OCI-LY7 (cell line): ENCODE results near the gene SIPA1L3. TPM values are rescaled to one million over a fixed set of nuclear protein-coding genes. Genes with fewer than 3 reads are reported as not detected.
"Not testable (repeated sequence)": the region's sequence is repeated elsewhere in the genome, so short reads cannot be mapped to it uniquely, and the experiment has no call there.

Experiments used
- BruUV-seq: library from RNA; stranded (reverse); fragments of 400-500 nt; replicated peaks from 2 replicates; lab custom pipeline; 2021; lab: Mats Ljungman, UMichigan
- CTCF ChIA-PET: fragments of 300-600 bp; sonication (Branson Sonifier 250); formaldehyde crosslinking; loops from one replicate; lab custom pipeline; 2022; ENCODE audit warnings: antibody characterized with exemption; ENCODE audit not compliant: unreplicated experiment; lab: Charles Lee
- POLR2A ChIA-PET: fragments of 300-600 bp; sonication (Branson Sonifier 250); formaldehyde crosslinking; loops from one replicate; lab custom pipeline; 2022; ENCODE audit warnings: antibody characterized with exemption; lab: Charles Lee
- DNase-seq: peaks from one replicate; pipeline ENCODE4 v3.0.0-alpha.2; 2015; ENCODE audit warnings: low spot score
- H2AFZ ChIP-seq: fragments of 200-600 bp; sonication (generic), shearing (Covaris generic); 2 replicates; pipeline ENCODE4 v1.6.1; 2014; ENCODE audit warnings: mild to moderate bottlenecking, antibody characterized with exemption, low read length, moderate library complexity
- H3K27ac ChIP-seq: fragments of 200-600 bp; sonication (generic); 2 replicates; pipeline ENCODE4 v1.5.1; 2014; ENCODE audit warnings: mixed run types, low read depth, mild to moderate bottlenecking, moderate library complexity, low read length, inconsistent platforms; ENCODE audit not compliant: poor library complexity, severe bottlenecking
- H3K36me3 ChIP-seq: fragments of 200-600 bp; sonication (generic); 2 replicates; pipeline ENCODE4 v1.6.1; 2014; ENCODE audit warnings: mild to moderate bottlenecking, antibody characterized with exemption, low read length, moderate library complexity, mixed read lengths; ENCODE audit not compliant: insufficient read depth
- H3K4me1 ChIP-seq: fragments of 200-600 bp; sonication (generic); 2 replicates; pipeline ENCODE4 v1.5.1; 2014; ENCODE audit warnings: mild to moderate bottlenecking, low read length; ENCODE audit not compliant: insufficient read depth, poor library complexity, severe bottlenecking
- H3K4me2 ChIP-seq: fragments of 200-600 bp; sonication (generic); 2 replicates; pipeline ENCODE4 v1.6.1; 2014; ENCODE audit warnings: mild to moderate bottlenecking, low read length
- H3K4me3 ChIP-seq: fragments of 200-600 bp; sonication (generic); 2 replicates; pipeline ENCODE4 v1.5.1; 2014; ENCODE audit warnings: mild to moderate bottlenecking, low read depth, low read length; ENCODE audit not compliant: poor library complexity, severe bottlenecking
- H3K79me2 ChIP-seq: fragments of 200-600 bp; sonication (generic); 2 replicates; pipeline ENCODE4 v1.6.1; 2016; ENCODE audit warnings: low read depth, mild to moderate bottlenecking, low read length, moderate library complexity, mixed read lengths; ENCODE audit not compliant: insufficient read depth
- H3K9me2 ChIP-seq: fragments of 200-600 bp; sonication (generic); 2 replicates; pipeline ENCODE4 v1.6.1; 2016; ENCODE audit warnings: mild to moderate bottlenecking, low read length, mixed read lengths; ENCODE audit not compliant: insufficient read depth
- H3K9me3 ChIP-seq: fragments of 200-600 bp; sonication (generic); 2 replicates; pipeline ENCODE4 v1.6.1; 2014; ENCODE audit warnings: mild to moderate bottlenecking, mixed run types, low read length, mixed read lengths
- H4K20me1 ChIP-seq: fragments of 200-600 bp; sonication (generic); 2 replicates; pipeline ENCODE4 v1.6.1; 2014; ENCODE audit warnings: mild to moderate bottlenecking, antibody characterized with exemption, low read length, moderate library complexity, mixed read lengths; ENCODE audit not compliant: insufficient read depth
- EZH2phosphoT487 ChIP-seq: fragments of 200-600 bp; sonication (generic); IDR thresholded peaks from 2 replicates; pipeline ENCODE4 v1.6.1; 2018; ENCODE audit warnings: low read depth, borderline replicate concordance, mild to moderate bottlenecking, mixed run types, antibody characterized with exemption, low read length, moderate library complexity, mixed read lengths
- intact Hi-C: fragments of 100-400 bp; cut with micrococcal nuclease; formaldehyde crosslinking; loops from one replicate; pipeline ENCODE4 v1.10.0; 2022; ENCODE audit not compliant: unreplicated experiment
- total RNA-seq, 2 experiments: library from RNA; depleted of rRNA in 1 of 2; stranded (reverse); fragments of >200 nt in 1 of 2; shearing (Covaris generic) in 1 of 2; gene quantifications; 2 replicates each; pipeline ENCODE4 v1.2.3, GENCODE V29; 2014 to 2022
- TF ChIP-seq, protein P1 (sequence below): fragments of 200-600 bp; sonication (generic); conservative IDR thresholded peaks from 2 replicates; pipeline ENCODE4 v1.5.1; 2014; ENCODE audit warnings: mild to moderate bottlenecking, antibody characterized with exemption, low read length, moderate library complexity, mixed read lengths

Gene SIPA1L3
- total RNA-seq, 2 experiments from 2014 or later: 21.2 to 84.4 TPM

DNA sequence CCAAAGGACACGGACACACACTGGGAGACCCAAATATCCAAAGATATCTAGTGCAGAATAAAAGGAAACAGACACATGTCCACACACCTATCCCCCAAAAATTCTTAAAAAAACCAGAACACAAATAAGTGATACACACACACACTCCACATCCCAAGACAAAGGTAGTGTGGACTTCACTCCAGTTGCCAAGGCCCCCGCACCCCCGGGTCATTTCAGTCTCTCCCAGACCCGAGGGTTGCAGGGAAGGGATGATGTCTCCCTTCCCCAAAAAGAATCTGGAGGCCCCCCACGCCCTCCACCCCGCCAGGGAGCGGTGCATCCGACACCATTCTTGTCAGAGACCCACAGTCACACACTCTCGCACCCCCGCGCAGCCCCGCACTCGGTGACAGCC is 316.6 kb downstream of the SIPA1L3 start:
- CTCF ChIA-PET: no interaction called here
- BruUV-seq: no TSS peak
- Histone ChIP-seq H3K4me3 (peak overlapping the region; percentile 76), H3K27ac (no peak overlapping the region), H2AFZ (peak overlapping the region; percentile 77), H3K9me3 (no peaks in the 10 kb centered on the region), H4K20me1 (no peaks in the 10 kb centered on the region), H3K79me2 (no peaks in the 10 kb centered on the region), H3K36me3 (no peaks in the 10 kb centered on the region), H3K9me2 (no peaks in the 10 kb centered on the region), H3K4me1 (peaks cover 21% of the 10 kb centered on the region), H3K4me2 (peak overlapping the region; percentile 74)
- POLR2A ChIA-PET: no interaction called here
- no peak for DNase-seq
- TF ChIP-seq, protein P1, sequence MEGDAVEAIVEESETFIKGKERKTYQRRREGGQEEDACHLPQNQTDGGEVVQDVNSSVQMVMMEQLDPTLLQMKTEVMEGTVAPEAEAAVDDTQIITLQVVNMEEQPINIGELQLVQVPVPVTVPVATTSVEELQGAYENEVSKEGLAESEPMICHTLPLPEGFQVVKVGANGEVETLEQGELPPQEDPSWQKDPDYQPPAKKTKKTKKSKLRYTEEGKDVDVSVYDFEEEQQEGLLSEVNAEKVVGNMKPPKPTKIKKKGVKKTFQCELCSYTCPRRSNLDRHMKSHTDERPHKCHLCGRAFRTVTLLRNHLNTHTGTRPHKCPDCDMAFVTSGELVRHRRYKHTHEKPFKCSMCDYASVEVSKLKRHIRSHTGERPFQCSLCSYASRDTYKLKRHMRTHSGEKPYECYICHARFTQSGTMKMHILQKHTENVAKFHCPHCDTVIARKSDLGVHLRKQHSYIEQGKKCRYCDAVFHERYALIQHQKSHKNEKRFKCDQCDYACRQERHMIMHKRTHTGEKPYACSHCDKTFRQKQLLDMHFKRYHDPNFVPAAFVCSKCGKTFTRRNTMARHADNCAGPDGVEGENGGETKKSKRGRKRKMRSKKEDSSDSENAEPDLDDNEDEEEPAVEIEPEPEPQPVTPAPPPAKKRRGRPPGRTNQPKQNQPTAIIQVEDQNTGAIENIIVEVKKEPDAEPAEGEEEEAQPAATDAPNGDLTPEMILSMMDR: no peak
- TF ChIP-seq EZH2phosphoT487: no peak
- intact Hi-C loops: loop anchor here (1.0 to 10.0 kb wide), 3 partner anchors 81 to 321 kb away; no protein-coding TSS in a partner anchor

DNA sequence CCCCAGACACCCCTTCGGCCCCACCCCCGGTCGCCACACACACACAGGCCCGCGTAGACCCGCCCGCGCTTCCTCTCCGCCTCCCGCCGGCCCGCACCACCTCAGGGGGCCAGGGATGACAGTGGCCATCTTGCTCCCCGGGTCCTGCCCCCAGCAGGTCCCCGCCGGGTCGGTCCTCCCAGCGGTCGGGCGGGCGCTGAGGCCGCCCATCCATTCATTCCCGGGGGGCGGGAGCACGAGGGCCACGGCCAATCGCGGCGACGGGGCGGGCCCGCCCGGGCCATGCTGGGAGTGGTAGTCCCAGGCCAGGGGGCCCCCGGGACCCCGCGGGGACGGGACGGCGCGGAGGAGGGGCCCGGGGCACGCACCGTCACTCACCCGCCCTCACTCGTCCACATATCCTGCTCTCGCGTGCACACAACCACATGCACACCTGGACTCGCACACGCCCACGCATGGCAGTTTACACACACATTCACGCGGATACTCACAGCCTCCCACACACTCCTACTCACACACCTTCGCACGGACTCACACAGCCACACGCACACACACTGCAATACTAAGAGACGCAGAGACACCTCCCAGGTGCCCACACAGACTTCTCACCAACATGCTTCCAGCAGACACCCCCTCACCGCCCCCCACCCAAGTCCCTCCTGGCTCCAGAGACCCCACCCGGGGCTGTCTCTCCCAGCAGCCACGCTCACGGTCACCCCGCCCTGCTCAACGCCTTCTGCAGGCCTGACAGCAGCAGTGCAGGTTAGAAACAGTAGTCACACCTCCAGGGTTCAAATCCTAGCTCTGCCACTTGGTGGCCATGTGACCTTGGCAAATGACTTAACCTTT is 317.2 kb downstream of the SIPA1L3 start, which contains the start of gene DPF1:
TSS of gene DPF1 (minus strand) at position 209 of the 849 bp plus-strand sequence. CDS start at position 129, 80 bp downstream.
- CTCF ChIA-PET: no interaction called here
- H3K9me2 ChIP-seq: no peaks in the 10 kb centered on the region
- H3K4me3 ChIP-seq: peak within 1 kb of the TSS; percentile 76
- no peaks in the 10 kb centered on the region for H4K20me1 ChIP-seq
- no peak for TF ChIP-seq EZH2phosphoT487
- TF ChIP-seq, protein P1: peak; percentile 76
- H3K9me3 ChIP-seq: no peaks in the 10 kb centered on the region
- H3K36me3 ChIP-seq: no peaks in the 10 kb centered on the region
- intact Hi-C loops: loop anchor here (1.0 to 10.0 kb wide), 3 partner anchors 82 to 322 kb away; no protein-coding TSS in a partner anchor
- H3K4me2 ChIP-seq: peak within 1 kb of the TSS; percentile 74
- POLR2A ChIA-PET: interaction anchor here (0.6 kb wide), 1 partner anchor 324 kb away, joined by 3 read pairs; no protein-coding TSS in a partner anchor
- H3K4me1 ChIP-seq: peaks cover 26% of the 10 kb centered on the region
- no peak within 1 kb of the TSS for H3K27ac ChIP-seq
- H3K79me2 ChIP-seq: no peaks in the 10 kb centered on the region
- peak; percentile 88 for DNase-seq
- no TSS peak for BruUV-seq
- H2AFZ ChIP-seq: peak within 1 kb of the TSS; percentile 77

DNA sequence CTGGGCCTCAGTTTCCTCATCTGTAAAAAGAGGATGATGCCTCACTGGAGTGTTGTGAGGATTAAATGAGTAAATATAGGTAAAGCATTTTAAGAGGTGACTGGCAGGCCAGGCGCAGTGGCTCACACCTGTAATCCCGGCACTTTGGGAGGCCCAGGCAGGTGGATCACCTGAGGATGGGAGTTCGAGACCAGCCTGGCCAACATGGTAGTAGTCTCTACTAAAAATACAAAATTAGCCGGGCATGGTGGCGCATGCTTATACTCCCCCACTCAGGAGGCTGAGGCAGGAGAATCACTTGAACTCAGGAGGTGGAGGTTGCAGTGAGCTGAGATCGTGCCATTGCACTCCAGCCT is 317.8 kb downstream of the SIPA1L3 start:
- H3K36me3 ChIP-seq, H3K79me2 ChIP-seq, H3K9me3 ChIP-seq, H3K27ac ChIP-seq, DNase-seq, CTCF ChIA-PET, BruUV-seq, H4K20me1 ChIP-seq, H2AFZ ChIP-seq, H3K9me2 ChIP-seq: not testable (repeated sequence)
- peak overlapping the region; percentile 76 for H3K4me3 ChIP-seq
- peaks cover 26% of the 10 kb centered on the region for H3K4me1 ChIP-seq
- intact Hi-C loops: loop anchor here (1.0 to 10.0 kb wide), 3 partner anchors 83 to 323 kb away; no protein-coding TSS in a partner anchor
- peak overlapping the region; percentile 74; the same call in 1 of the 2 replicates for H3K4me2 ChIP-seq
- POLR2A ChIA-PET: interaction anchor here (0.6 kb wide), 1 partner anchor 325 kb away, joined by 3 read pairs; no protein-coding TSS in a partner anchor
